ENCODE results near the gene ZNF423. TPM values are rescaled to one million over a fixed set of nuclear protein-coding genes. Genes with fewer than 3 reads are reported as not detected.

ZNF423 gene
- total and polyA plus RNA-seq, 9 of the 15 experiments (the other 6 are each of a cell fraction or from before 2014, with no cell fraction given): not detected

DNA sequence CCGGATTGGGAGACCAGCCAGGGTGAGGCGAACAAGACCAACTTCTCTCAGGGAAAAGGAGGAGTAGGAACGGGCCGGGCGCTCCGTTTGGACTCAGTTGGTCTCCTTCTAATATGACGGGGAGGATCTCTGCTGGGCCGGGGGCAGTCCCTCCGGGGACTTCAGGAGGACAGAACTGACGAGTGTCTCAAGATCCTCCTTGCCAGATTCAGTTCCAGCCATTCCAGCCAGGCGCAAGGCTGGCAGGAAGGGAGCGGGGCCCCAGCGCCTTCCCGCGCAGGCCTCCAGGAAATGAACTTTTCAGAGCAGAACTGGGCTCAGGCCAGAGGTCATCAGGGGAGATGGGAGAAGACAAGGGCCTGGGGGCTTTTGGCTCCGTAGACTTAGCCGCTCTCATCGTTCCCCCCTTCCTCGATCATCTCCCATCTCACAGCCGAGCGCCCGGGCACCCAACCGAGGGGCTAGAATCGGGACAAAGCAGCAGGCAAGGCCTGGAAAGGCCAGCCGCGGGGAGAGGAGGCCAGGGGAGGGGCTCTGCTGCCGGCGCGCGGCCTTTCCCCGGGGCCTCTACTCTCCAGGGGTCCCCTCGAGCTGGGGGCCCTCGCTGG lies 1.6 kb downstream of the ZNF423 start:
- Histone ChIP-seq H3K4me1 (replicated peaks in 1 of 2; ENCODE audit: control insufficient read depth in 2 of 2, insufficient read depth in 2 of 2, low read length in 2 of 2) (peaks cover 4 to 47% of the 10 kb centered on the region in 2 experiments; a peak in 3 of 5 replicates), H2AFZ (ENCODE audit: low read depth, low read length) (no peak overlapping the region), H3K27ac (ENCODE audit: extremely low read depth, low read depth, low read length) (no peak overlapping the region), H3K9me1 (ENCODE audit: control insufficient read depth, insufficient read depth, low read length) (no peaks in the 10 kb centered on the region), H3K36me3 (ENCODE audit: control insufficient read depth, insufficient read depth, low read length) (no peaks in the 10 kb centered on the region), H3K4me3 (no peak overlapping the region), H4K20me1 (replicated peaks; ENCODE audit: control insufficient read depth, insufficient read depth, low read length) (0 out of 2 replicates have a peak, but pooled peaks cover 4% of the 10 kb centered on the region), H3K9ac (ENCODE audit: insufficient read depth in 1 of 2, low read depth in 2 of 2, low read length in 2 of 2) (no peak overlapping the region), H3K79me2 (ENCODE audit: control insufficient read depth, insufficient read depth, low read length) (no peaks in the 10 kb centered on the region), H3K9me3 (replicated peaks; ENCODE audit: control insufficient read depth, insufficient read depth, low read depth, low read length) (no peaks in the 10 kb centered on the region), H3K4me2 (ENCODE audit: insufficient read depth, low read length) (no peak overlapping the region), H3K27me3 (ENCODE audit: control insufficient read depth in 2 of 2, insufficient read depth in 2 of 2, low read length in 2 of 2) (peaks cover 40 to 61% of the 10 kb centered on the region in 2 experiments)
- WGBS (ENCODE audit: insufficient coverage, low coverage, missing lambda C conversion rate): 31% methylated on average over 17 of the region's 33 CpGs
- FAIRE-seq (no peak), DNase-seq (ENCODE audit: extremely low read depth in 1 of 4, low spot score in 3 of 4) (no peak), ATAC-seq (no peak)
- ChIA-PET POLR2A (no interaction called here), CTCF (ENCODE audit: low intra/inter-chr PET ratio) (no interaction called here)
- no TSS peak for BruUV-seq (replicated peaks)
- intact Hi-C loops (cut with micrococcal nuclease): no loop called here
- no peak for TF ChIP-seq ASH1L (IDR thresholded peaks at IDR 0.05; ENCODE audit: borderline replicate concordance, low read depth, partially characterized antibody)
- no peak for TF ChIP-seq FOS (IDR thresholded peaks at IDR 0.05; ENCODE audit: extremely low read depth, insufficient read length)
- no peak for TF ChIP-seq TRIM24 (IDR thresholded peaks at IDR 0.05)
- no peak for TF ChIP-seq TAF15 (IDR thresholded peaks at IDR 0.05; ENCODE audit: low read depth, low read length)
- no peak for TF ChIP-seq HDAC1 (IDR thresholded peaks at IDR 0.05)
- no peak for TF ChIP-seq XRCC4 (IDR thresholded peaks at IDR 0.05; ENCODE audit: extremely low read depth, insufficient read depth, insufficient read length)
- TF ChIP-seq GATA2 (CRISPR knock-in tag; IDR thresholded peaks at IDR 0.05): no peak
- no peak for TF ChIP-seq FOXK2 (conservative IDR thresholded peaks at IDR 0.05 in 1 of 2, IDR thresholded peaks at IDR 0.05 in 1 of 2; ENCODE audit: low read depth in 2 of 2)
- no peak for TF ChIP-seq FUS (optimal IDR thresholded peaks at IDR 0.05; ENCODE audit: low read depth, low read length)
- no peak for TF ChIP-seq MTA3 (IDR thresholded peaks at IDR 0.05; ENCODE audit: borderline replicate concordance)
- no peak for TF ChIP-seq ZNF239 (CRISPR knock-in tag; IDR thresholded peaks at IDR 0.05)
- no peak for TF ChIP-seq ZNF324 (CRISPR knock-in tag; IDR thresholded peaks at IDR 0.05)
- TF ChIP-seq CHCHD3 (CRISPR knock-in tag; IDR thresholded peaks at IDR 0.05): no peak
- no peak for TF ChIP-seq ZKSCAN3 (CRISPR knock-in tag; IDR thresholded peaks at IDR 0.05)
- TF ChIP-seq GTF2F1 (IDR thresholded peaks at IDR 0.05; ENCODE audit: low read depth, low read length): no peak
- TF ChIP-seq SMAD4 (CRISPR knock-in tag; conservative IDR thresholded peaks at IDR 0.05): no peak
- TF ChIP-seq PHF20 (IDR thresholded peaks at IDR 0.05; ENCODE audit: partially characterized antibody): no peak
- no peak for TF ChIP-seq KAT8 (IDR thresholded peaks at IDR 0.05; ENCODE audit: low read depth)
- no peak for TF ChIP-seq VEZF1 (CRISPR knock-in tag; IDR thresholded peaks at IDR 0.05)
- TF ChIP-seq KLF10 (CRISPR knock-in tag; IDR thresholded peaks at IDR 0.05): no peak
- in situ Hi-C loops (cut with MboI): no loop called here
